Measurements from ENCODE around the gene MEIOSIN. TPM values are rescaled to one million over a fixed set of nuclear protein-coding genes. Genes with fewer than 3 reads are reported as not detected.

MEIOSIN gene
- total RNA-seq, result not detected in 2 replicates

GRCh38 chr19:45733160-45733810 lies at the start of gene MEIOSIN:
Gene MEIOSIN, plus strand, starts transcription at chr19:45733439. Its CDS starts 1,938 bp downstream, at chr19:45735377.

GRCh38 chr19:45691516-45692186 lies 41.6 kb upstream of the MEIOSIN start, which contains the start of gene SNRPD2:
Gene SNRPD2, minus strand, starts transcription at chr19:45691953. Its CDS starts 65 bp downstream, at chr19:45691888.

GRCh38 chr19:45692187-45693105 lies 40.8 kb upstream of the MEIOSIN start, which contains the start of gene QPCTL:
Gene QPCTL, plus strand, starts transcription at chr19:45692666. Its CDS starts 38 bp downstream, at chr19:45692704.

GRCh38 chr19:45730368-45731288 lies 2.6 kb upstream of the MEIOSIN start, which contains the start of gene FBXO46:
Gene FBXO46, minus strand, starts transcription at chr19:45730896. Its CDS starts 17,401 bp downstream, at chr19:45713495.

GRCh38 chr19:45768984-45769782 lies 35.9 kb downstream of the MEIOSIN start, which contains the start of gene SIX5:
Gene SIX5, minus strand, starts transcription at chr19:45769252. Its CDS starts 408 bp downstream, at chr19:45768844.

GRCh38 chr19:45782162-45782691 lies 49.0 kb downstream of the MEIOSIN start, which contains the start of gene DMPK:
Gene DMPK, minus strand, starts transcription at chr19:45782490. Its CDS starts 138 bp downstream, at chr19:45782352.

GRCh38 chr19:45792470-45793177 lies 59.4 kb downstream of the MEIOSIN start, which contains the start of gene DMWD:
Gene DMWD, minus strand, starts transcription at chr19:45792845. Its CDS starts 89 bp downstream, at chr19:45792756.

Other genes with a start within 250 kb of the MEIOSIN start
- 10.6 and 17.7 TPM in 2 replicates for gene RTN2, start 236.4 kb upstream of the MEIOSIN start, total RNA-seq
- gene PPM1N, start 235.0 kb upstream of the MEIOSIN start, total RNA-seq, result 1.1 and 2.0 TPM in 2 replicates
- gene VASP, start 226.0 kb upstream of the MEIOSIN start, total RNA-seq, result 78.9 and 123 TPM in 2 replicates
- 11.8 and 23.4 TPM in 2 replicates for gene OPA3, start 148.6 kb upstream of the MEIOSIN start, total RNA-seq
- not detected in 2 replicates for gene GPR4, start 131.2 kb upstream of the MEIOSIN start, total RNA-seq
- 36.1 and 41.2 TPM in 2 replicates for gene EML2, start 94.0 kb upstream of the MEIOSIN start, total RNA-seq
- gene GIPR, start 65.2 kb upstream of the MEIOSIN start, total RNA-seq, result 3.9 and 4.3 TPM in 2 replicates
- 161 and 219 TPM in 2 replicates for gene SNRPD2, start 41.5 kb upstream of the MEIOSIN start, total RNA-seq
- gene QPCTL, start 40.8 kb upstream of the MEIOSIN start, total RNA-seq, result 15.3 and 21.7 TPM in 2 replicates
- gene FBXO46, start 2.5 kb upstream of the MEIOSIN start, total RNA-seq, result 7.2 and 8.2 TPM in 2 replicates
- 14.9 and 18.8 TPM in 2 replicates for gene SIX5, start 35.8 kb downstream of the MEIOSIN start, total RNA-seq
- gene DMPK, start 49.1 kb downstream of the MEIOSIN start, total RNA-seq, result 10.8 and 18.5 TPM in 2 replicates
- 33.4 and 36.5 TPM in 2 replicates for gene DMWD, start 59.4 kb downstream of the MEIOSIN start, total RNA-seq
- gene RSPH6A, start 81.9 kb downstream of the MEIOSIN start, total RNA-seq, result 0.39 and 0.43 TPM in 2 replicates
- gene SYMPK, start 129.7 kb downstream of the MEIOSIN start, total RNA-seq, result 42.0 and 47.6 TPM in 2 replicates
- gene FOXA3, start 130.9 kb downstream of the MEIOSIN start, total RNA-seq, result not detected in 2 replicates
- gene IRF2BP1, start 152.7 kb downstream of the MEIOSIN start, total RNA-seq, result 31.6 and 39.7 TPM in 2 replicates
- gene MYPOP, start 169.2 kb downstream of the MEIOSIN start, total RNA-seq, result 1.6 and 2.0 TPM in 2 replicates
- not detected in 2 replicates for gene NANOS2, start 181.3 kb downstream of the MEIOSIN start, total RNA-seq
- not detected in 2 replicates for gene NOVA2, start 240.4 kb downstream of the MEIOSIN start, total RNA-seq